GM18517 (cell line): Measurements from ENCODE around the gene POLR1E.

Source experiments
- ATAC-seq: cut with Tn5 transposase; IDR thresholded peaks from one replicate; pipeline ENCODE4 v1.9.1; 2021; ENCODE audit warnings: mild to moderate bottlenecking, moderate library complexity; ENCODE audit not compliant: unreplicated experiment

POLR1E gene

DNA sequence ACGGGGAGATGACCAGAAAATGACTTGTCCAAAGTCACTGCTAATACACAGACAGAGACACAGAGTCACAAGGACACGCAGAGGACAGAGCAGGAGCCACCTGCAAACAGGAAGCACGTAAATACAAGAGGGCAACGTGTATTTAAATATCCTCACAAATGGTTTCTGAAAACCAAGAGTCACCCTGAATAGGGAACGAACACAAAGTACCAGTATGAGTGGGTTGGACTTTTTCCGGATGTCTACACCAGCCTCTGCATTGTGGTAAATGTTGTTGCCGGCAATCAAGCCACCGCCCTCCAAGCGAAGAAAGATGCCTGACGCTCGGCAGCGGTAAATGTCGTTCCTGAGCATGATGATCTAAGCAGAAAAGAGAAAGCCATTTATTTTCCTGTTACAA is 46.0 kb downstream of the POLR1E start:
- ATAC-seq = no peak

DNA sequence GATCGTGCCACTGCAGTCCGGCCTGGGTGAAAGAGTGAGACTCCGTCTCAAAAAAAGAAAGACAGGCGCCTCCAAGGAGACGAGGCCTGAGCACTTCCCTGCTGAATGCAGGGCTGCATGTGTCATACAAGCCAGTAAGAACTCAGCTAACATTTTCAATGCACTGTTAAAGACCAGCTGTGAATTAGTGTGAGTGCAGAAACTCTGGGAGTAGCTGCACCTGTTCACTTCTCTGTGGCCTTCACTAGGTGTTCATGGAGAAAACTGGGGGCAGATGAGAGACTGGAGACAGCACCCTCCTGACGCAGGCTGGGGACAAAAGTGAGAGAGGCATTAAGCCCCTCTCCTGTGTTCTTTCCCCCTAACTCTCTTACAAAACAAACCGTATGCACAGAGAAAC is 48.7 kb downstream of the POLR1E start:
- no peak for ATAC-seq

DNA sequence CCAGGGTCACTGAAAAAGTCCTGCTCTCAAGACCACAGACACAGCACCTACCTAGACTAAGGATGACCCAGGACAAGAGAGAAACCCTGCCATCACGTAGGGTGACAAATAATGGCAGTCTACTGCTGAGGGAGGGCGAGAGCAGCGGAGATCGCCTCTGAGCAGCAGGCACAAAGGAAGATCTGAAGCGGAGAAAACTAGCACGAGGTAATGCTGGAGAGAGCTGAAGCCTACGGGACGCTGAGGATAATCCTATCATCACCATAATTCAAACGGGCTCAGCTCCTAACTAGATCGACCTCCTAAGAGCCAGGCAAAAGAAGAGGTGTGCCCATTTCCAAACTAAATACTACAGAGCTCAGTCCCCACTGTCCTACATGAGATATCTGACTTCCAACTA is 49.2 kb downstream of the POLR1E start:
- ATAC-seq = no peak

DNA sequence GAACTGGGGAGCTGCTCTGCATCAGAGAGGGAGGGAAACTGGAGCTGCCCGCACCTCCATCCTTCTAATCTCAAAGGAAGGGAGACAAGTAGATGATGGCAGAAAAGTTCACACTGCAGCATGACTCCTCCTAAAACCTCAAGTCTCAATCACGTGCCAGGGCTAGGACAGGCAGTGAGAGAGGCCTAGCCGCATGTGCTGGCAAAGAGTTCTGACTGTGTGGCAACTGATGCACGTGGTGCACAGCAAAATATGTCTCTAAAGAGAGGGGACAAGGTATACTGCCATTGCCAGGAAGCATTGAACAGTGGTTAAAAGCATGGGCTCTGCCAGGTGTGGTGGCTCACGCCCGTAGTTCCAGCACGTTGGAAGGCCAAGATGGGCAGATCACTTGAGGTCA is 52.4 kb downstream of the POLR1E start:
- ATAC-seq = no peak

DNA sequence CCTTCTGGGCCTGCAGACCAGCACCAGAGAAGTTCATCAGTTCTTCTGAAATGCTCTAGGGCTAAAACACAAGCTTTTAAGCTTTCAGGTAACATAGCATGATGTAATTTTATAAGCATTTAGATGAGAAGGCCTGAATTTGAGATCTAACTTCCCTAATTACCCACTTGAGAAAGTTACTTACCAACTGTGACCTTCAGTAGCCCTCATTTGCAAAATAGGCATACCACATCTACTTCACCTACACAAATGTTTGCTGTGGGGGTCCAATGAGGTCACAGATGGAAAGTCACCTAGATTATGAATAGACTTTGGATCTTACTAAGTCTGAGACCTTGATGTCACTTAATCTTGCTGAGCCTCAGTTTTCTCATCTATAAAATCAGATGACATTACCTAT is 53.9 kb downstream of the POLR1E start:
- no peak for ATAC-seq

- no peak for ATAC-seq
These were observed 54.9 kb downstream of the POLR1E start for GRCh38 chr9:37540634-37541033.

DNA sequence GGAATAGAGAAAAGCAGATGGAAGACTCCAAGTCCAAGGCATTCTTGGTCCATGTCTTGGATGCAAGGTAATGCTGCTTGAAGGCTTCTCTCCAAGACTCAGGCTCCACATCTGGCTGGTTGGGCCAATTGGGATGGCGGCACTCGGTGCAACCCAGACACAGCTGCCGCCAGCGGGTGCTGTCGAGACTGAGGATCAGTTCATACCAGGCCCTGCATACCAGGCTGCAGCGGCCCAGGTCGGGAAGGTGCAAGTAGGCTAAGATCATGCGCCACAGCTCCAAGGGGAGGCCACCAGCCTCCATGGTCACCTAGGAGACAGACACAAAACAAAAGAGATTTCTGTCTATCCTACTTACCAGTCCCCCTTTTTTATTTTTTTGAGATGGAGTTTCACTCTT is 55.7 kb downstream of the POLR1E start:
- no peak for ATAC-seq

DNA sequence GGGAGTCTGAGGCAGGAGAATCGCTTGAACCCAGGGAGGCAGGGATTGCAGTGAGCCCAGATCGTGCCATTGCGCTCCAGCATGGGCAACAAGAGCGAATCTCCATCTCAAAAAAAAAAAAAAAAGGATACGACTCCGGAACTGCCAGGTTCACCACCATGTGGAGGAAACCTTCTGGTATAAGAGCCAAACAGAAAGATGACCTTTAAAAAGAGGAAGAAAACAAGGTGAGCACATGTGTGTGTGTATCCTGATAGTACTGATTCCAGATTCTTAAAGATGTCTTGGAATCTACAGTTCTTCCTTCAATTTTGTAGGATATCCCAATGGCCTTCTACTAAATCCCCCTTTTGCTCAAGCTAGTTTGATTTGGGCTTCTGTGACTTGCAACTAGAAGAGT is 56.7 kb downstream of the POLR1E start:
- no peak for ATAC-seq

DNA sequence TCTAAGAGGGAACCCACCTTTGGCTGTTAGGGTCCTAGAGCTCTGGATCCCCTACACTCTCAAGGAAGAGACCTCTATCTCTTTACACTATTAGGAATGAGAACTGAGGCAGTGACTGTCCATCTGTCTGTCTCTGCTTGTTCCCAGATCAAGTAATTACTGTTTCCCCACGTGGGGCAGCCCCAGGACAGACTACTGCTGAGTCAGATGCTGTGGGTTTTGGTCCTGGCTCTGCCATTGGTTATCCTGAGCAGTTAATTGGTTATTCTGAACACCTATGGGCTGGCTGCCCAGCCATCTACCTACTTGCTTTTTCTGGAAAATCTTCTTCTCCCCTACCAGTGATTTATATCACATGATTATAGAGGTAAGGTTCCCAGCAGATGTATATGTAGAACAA is 57.1 kb downstream of the POLR1E start:
- no peak for ATAC-seq

DNA sequence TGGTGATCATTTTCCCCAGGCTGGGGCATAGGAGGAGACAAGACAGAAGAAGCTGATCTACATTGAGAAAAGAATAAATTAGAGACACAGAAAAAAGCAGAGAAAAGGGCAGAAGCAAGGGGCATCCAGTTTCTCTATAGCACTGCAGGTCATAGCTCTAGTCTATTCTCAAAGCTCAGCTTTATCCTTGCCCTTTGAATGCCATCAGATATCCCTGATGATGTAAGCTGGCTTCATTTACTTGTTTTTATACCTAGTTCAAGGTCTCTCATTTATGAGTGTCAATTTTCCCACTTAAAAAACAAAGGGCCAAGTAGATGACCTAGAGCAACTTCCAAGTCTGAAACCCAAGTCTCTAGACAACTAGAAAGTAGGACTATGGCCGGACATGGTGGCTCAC is 57.7 kb downstream of the POLR1E start:
- ATAC-seq = no peak

- no peak for ATAC-seq
These were observed 61.7 kb downstream of the POLR1E start for GRCh38 chr9:37547328-37547878.

- ATAC-seq = no peak
These were observed 63.8 kb downstream of the POLR1E start for GRCh38 chr9:37549527-37549926.

GRCh38 chr9:37550781-37551180 is 65.0 kb downstream of the POLR1E start:
- ATAC-seq = no peak

DNA sequence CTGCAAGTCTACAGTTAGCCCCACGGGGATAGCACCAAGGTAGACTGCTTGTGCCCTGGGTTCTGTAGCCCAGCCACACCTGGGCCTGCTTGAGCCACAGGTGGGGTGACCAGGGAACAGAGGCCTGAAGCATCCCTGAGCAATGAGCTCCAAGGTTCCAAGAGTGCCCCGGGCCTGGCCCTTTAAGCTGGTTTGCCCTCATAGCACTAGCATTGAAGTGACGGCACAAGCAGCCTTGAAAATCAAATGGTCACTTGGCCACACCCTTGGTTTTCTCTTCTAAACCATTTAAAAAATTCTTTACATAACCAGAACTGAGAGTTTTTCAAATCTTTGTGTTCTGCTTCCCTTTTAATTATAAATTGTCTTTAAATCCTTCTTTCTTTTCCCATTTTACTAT is 65.7 kb downstream of the POLR1E start:
- no peak for ATAC-seq

- no peak for ATAC-seq
These were observed 66.1 kb downstream of the POLR1E start for GRCh38 chr9:37551888-37552287.
